Activated gamma-delta T cell (primary cell): Measurements from ENCODE around the gene FAM32A.

ENCODE experiments used
- DNase-seq: peaks from one replicate; lab custom pipeline; 2025; lab: John Stamatoyannopoulos, UW
- total RNA-seq, 2 donors: gene quantifications; one replicate each; lab custom pipeline; 2026; lab: John Stamatoyannopoulos, UW

Gene FAM32A
- 67.8 to 77.3 reads per million in 2 donors for total RNA-seq

DNA sequence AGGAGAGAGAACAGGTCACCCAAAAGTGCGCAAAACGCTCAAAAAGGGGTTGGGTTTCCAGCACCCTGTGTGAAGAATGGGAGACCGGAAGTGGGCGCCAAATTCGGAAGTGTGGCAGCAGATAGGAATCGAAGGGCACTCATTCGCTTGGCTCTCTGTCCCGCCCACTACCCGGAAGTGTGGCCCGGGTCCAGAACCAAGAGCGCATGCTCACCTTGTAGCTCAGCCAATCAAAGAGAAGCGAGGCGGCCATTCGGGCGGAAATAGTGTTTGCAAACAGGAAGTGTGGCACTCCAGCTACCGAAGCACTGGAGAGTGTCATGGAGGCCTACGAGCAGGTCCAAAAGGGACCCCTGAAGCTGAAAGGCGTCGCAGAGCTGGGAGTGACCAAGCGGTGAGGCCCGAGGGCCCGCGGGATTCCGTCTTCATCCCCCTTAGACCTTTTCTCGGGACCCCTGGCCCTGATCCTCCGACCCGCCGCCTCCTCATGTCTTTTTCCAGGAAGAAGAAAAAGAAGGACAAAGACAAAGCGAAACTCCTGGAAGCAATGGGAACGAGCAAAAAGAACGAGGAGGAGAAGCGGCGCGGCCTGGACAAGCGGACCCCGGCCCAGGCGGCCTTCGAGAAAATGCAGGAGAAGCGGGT, at the start of gene FAM32A:
Gene FAM32A (plus strand): TSS at position 288 of the 645 bp plus-strand sequence. CDS start 33 bp downstream, at position 321.
- peak; percentile 66 for DNase-seq

DNA sequence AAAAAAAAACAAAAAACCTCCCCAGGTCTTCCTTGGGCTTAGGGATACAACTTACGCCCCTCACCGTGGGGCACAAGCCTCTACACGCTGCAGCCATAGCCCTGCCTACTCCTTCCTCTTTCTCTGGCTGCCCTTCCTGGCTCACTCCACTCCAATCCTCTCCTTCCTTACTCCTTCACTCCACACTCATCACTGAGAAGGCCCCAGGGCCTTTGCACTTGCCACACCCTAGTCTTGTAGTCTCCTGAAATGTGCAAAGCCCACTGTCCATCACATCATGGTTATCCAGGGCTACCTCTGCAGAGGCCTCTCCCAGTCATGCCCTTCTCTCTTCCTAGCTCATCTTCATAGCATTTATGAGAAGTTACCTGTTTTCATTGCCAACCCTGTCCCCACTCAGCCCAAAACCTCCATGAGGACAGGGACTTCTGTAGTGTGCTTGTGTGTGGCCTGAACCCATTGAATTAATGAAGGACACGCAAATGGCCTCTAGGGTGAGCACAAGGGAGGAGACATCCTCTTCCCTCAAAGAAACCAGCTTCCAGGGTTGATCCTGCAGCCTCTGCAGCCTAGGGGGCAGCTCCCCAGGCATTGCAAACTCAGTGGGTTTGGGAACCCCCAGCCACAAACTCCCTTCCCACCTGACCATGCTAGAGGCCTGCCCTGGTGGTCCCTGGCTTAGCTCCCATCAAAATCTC, 49.6 kb upstream of the FAM32A start:
- DNase-seq = no peak

DNA sequence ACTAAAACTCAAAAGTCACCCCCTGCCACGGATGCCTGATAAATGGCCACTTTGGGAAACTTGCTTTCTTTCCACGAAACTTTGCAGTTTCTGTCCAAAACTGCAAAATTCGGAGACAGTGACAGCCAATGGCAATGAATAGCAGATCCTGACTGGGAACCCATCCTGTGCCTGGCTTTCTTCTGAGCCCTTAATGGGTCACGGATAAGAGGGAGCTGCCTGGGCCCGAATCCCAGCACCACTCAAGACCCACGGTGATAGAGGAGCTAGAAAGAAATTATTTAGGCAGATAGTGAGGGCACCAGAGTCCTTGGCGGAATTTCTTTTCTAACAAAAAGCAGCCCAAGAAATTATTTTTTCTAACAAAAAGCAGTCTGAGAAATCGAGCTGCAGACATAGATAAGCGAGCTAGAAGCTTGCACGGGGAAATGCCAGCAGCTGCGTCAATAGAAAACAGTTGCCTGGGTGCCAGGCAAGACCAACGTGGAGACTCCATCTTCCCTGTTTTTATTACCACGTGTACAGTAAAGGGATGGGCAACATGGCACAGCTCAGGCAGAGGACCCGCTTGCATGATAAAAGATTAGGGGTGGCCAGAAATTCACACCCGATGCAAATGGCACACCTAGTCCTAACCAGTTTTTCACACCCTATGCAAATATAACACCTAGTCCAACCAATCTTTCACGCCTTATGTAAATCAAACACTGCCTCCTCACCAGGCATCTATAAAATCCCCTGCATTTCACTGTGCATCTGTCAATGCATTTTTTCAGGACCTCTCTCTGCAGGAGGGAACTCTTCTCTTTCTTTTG, 48.8 kb upstream of the FAM32A start:
- DNase-seq = no peak

DNA sequence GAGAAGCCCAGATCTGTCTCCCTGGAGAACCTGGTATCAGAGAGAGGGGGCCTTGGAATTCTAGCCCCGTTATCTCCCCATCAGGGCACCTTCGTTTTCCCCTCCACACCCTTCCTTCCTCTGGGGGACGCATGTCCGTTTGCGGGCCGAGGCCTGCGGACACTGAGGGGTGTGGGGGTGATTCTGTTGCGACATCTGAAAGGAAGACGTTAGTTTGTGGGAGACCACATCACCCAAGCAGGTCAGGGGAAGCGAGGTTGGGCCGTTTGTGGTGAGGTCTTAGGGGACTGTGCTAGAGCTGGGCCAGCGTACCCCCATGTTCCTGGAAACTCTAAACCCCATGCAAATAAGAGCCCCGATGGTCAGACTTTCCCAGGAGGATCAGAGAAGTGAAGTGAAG, 45.5 kb upstream of the FAM32A start:
- DNase-seq = no peak

DNA sequence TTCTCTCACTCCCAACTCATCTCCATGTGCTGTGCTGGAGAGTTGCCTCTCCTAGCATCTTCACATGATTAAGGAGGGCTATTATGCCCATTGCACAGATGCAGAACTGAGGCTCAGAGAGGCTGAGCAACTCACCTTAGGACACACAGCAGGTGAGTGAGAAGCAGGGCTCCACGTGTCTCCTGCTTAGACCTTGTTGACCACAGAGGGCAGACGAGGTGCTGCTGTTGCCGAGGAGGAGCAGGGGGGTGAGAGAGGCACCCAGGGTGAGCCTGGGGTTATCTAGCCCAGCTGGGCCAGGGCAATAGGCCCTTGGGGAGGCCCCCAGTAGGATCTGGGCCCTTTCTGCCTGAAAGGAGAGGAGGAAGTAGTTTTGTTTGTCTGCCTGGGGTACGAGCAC, 44.2 kb upstream of the FAM32A start:
- DNase-seq = no peak

DNA sequence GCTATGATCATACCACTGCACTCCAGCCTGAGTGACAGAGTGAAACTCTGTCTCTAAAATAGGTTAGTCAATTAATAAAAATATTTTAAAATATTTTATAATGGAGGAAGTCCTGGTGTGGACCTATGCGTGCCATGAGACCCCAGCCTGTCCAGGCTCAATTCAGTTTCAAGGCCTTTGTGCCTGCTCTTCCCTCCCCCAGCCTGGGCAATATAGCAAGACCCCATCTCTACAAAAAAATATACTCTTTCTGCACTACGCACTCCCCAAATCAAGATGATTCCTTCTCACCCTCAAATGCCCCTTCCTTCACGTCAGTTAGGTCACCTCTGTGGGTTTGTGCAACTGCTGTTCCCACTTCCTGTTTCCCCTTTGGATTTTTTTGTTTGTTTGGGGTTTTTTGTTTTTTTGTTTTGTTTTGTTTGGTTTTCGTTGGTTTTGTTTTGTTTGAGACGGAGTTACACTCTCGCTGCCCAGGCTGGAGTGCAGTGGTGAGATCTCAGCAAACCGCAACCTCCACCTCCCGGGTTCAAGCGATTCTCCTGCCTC, 43.1 kb upstream of the FAM32A start:
- no peak for DNase-seq

DNA sequence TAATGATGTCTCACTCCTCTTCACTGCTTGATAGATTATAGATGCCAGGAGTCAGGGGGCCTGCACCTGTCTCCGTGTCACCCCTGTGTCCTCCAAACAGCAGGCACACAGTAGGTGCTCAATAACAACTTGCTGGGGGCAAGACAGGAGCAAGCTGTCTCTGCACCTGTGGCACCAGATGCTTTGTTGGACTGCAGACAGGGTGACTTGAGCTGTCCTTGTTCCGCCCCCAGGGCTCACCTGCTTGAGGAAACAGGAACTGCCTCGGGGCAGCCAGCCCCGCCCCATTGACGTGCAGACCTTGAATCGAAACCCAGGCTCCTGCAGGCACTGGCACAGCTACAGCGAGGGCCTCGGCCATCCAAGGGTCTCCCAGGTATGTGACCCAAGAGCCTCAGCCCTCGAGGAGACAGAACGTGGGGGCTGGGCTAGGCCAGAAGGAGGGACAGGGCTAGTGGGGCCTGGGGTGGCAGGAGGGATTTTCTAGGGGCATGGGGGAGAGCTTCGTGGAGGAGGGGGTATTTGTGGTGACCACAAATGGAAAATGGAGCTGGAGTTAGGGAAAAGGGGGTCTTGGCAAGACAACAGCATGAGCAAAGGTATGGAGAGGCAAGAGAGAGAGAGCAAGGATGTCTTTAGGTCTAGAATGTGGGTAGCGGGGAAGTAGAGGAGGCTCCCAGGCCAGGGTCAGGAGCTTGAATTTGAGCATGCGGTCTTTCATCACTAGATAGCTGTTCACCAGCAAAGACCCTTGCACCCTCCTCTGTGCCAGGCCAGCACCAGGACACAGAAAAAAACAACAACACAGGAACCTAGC, 41.6 kb upstream of the FAM32A start, which contains the start of gene HSH2D:
Gene HSH2D (plus strand): TSS at position 287 of the 817 bp plus-strand sequence. CDS start 5,066 bp downstream, outside the sequence.
- DNase-seq = peak; percentile 38

DNA sequence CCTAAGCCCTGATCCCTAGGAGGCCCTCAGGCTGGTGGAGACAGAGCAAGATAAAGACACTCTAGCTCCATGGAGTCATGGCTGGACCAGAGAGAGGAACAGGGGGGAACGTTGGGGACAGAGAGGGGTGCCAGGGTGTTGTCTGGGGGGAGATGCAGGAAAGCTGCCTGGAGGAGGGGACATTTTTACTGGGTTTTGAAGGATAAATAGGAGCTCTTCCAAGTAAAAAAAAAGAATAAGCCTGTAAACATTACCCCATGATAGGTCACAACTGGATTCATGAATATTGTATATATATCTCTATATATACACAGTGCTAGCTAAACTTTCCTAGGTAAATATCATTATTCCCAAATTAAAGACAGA, 41.0 kb upstream of the FAM32A start:
- DNase-seq = no peak

DNA sequence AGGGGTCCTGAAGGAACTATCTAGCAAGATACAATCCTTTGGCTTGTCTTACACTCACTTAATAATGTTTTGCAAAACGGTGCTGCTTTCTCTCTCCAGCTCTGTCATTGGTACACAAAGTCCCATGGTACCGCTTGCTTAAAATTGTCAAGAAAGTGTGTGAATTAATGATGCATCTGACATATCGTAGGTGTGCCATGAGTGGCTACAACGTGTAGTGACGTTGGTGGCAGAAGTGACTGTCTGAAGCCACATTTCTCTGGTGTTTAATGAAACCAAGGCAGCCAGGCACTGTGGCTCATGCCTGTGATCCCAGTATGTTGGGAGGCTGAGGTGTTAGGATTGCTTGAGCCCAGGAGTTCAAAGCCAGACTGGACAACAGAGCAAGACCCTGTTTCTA, 39.1 kb upstream of the FAM32A start:
- no peak for DNase-seq

DNA sequence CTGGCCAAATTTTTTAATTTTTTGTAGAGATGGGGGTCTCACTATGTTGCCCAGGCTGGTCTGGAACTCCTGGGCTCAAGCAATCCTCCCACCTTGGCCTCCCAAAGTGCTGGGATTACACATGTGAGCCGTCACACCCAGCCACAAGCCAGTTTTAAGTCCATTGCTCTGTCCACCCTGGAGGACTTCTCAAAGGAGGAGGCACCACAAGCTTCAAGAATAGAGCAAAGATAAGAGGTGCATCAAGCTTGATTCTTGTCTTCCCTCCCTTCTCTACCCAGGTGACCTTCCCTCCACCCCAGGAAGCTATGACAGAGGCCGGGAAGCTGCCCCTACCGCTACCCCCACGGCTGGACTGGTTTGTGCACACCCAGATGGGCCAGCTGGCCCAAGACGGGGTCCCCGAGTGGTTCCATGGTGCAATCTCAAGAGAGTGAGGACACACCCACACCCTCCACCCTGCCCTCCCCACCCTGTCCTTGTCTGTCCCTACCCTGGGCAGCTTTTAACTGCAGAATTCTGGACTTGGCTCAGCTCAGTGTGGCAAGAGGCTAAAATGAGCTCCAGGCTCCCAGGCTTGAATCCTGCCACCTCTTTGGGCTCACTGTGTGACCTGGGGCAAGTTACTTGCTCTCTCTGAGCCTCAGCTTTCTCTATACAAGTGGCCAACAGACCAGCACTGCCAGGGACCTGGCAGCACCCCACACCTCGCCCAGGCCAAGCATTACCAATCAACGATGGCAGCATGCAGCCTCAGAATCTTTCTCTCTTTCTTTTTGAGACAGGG, 36.6 kb upstream of the FAM32A start:
- no peak for DNase-seq

DNA sequence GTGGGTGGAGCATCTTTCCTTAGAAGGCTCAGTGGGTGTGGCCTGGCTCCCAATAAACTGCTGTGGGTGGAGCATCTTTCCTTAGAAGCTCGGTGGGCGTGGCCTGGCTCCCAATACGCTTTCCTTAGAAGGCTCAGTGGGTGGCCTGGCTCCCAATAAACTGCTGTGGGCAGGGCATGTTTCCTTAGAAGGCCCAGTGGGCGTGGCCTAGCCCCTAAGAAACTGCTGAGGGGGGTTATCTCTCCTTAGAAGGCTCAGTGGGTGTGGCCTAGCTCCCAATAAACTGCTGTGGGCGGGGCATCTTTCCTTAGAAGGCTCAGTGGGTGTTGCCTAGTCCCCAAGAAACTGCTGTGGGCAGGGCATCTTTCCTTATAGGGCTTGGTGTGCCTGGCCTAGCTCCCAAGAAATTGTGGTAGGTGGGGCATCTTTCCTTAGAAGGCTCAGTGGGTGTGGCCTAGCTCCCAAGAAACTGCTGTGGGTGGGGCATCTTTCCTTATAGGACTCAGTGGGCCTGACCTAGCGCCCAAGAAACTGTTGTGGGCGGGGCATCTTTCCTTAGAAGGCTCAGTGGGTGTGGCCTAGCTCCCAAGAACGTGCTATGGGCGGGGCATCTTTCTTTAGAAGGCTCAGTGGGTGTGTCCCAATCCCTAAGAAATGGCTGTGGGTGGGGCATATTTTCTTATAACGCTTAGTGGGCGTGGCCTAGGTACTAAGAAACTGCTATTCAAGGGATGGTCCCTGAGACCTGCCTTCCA, 31.5 kb upstream of the FAM32A start:
- no peak for DNase-seq

DNA sequence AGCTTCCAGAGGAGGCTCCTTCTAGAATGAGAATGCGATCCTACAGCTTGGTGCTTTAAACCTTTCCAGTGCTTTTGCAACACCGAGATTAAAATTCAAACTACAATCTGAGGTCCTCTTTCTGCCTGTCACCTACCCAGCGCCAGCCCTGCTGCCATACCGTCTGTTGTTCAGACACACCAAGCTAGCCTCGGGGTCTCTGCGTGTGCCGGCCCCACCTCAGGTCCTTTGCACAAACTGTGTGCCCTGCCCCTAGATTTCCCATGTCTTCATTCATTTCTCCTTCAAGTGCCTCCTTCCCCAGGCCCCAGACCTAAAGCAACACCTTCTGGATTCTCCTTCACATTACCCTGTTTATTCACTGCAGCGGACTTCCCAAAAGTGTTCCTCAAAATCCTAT, 30.7 kb upstream of the FAM32A start:
- no peak for DNase-seq

DNA sequence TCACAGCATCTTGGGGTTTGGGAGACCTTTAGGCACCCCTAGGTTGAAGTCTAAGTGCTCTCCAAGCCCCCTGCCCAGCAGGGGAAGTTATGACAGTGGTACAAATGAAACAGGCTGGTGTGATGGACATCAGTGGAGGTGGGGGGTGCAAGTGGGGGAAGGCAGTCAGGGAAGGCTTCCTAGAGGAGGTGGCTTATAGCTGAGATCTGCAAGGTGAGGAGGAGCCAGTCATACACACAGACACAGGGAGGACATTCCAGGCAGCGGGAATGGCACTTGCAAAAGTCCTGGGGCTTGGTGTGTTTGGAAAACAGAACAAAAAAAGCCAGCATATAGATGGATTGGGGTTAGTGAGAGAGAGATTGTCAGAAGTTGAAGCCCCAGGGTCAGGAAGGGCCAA, 30.1 kb upstream of the FAM32A start:
- no peak for DNase-seq

DNA sequence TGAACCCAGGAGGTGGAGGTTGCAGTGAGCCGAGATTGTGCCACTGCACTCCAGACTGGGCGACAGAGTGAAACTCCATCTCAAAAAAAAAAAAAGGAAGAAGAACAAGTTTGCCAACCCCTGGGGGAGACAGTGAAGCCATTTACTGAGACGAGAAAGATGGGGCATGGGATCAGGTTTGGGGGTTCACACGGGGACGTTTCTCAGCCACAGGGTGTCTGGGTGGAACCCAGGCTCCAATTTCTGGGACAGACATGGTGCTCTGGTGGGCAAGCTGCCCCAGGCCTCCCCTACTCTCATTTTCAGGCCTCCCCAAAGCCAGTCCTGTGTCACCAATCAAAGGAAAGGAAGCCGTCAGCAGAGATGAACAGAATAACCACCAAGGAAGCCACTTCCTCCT, 28.3 kb upstream of the FAM32A start:
- no peak for DNase-seq

DNA sequence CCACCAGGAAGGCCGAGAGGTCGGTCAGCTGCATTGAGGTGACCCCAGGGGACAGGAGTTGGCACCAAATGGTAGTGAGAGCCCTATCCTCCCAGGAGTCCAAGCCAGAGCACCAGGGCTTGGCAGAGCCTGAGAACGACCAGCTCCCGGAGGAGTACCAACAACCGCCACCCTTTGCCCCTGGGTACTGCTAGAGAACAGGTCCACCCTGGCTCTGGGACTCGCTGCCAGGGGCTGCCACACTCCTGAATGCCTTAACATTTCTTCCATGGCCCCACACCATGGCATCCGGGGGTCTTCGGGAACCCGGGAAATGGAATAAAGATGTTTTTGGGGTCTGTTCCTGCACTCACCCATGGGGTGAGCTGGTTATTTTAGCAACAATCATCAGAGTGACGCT, 27.6 kb upstream of the FAM32A start:
- no peak for DNase-seq

DNA sequence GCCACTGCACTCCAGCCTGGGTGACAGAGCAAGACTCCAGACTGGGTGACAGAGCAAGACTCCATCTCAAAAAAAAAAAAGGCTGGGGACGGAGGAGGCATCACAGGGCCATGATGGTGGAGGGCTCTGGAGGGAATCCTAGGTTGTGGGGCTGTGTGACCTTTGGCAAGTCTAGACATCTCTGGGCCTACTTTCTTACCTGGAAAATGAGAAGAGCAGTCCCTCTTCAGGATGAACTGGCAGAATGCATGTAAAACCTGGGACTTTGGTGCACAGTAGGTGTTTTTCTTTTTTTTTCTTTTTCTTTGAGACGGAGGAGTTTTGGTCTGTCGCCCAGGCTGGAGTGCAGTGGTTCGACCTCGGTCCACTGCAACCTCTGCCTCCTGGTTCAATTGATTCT, 25.6 kb upstream of the FAM32A start:
- DNase-seq = no peak

DNA sequence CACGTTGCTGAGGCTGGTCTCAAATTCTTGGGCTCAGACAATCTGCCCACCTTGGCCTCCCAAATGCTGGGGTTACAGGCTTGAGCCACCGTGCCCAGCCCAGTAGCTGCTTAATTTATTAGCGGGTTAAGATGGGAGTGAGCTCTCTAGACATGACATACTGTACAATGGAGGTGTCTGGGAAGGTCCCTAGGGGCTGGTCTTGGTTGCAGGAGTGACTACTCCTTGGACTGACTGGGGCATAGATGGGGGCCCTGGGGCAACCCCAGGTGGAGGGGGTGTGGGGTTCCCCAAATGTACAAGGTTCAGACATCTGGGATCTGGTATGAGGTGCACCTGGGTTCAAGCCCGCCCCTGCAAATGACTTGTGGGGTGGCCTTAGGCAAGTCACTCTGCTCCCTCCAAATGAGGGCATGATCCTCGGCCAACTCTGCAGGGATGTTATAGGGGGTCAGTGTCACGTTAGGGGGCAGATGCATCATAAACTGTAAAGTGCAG, 24.7 kb upstream of the FAM32A start:
- no peak for DNase-seq

DNA sequence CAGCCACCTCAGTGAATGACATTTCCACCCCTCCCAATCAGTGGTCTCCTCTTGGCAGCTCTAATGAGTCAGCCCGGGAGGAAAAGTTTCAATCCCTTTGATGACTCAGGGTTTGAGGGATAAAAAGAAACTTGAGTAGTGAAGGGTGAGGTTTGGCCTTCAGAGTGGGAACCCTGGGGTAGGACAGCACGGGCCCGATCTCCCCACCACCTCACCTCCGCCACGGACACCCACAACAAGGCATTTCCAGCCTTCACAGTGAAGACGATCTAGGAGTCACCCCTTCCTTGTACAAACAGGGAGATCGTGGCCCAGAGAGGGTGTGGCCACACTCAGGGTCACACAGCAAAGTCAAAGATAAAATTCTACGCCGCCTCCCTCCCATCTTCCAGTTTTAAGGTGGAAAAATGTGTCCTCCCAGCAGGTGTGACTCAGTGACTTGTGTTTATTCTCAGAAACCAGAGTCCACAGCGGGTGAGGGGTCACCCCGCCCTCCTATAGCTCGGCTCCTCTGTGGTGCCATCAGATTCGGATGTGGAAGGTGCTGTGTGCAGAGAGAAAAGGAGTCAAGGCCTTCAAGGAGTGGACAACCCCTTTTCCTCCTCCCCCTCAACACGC, 24.2 kb upstream of the FAM32A start:
- DNase-seq = no peak

DNA sequence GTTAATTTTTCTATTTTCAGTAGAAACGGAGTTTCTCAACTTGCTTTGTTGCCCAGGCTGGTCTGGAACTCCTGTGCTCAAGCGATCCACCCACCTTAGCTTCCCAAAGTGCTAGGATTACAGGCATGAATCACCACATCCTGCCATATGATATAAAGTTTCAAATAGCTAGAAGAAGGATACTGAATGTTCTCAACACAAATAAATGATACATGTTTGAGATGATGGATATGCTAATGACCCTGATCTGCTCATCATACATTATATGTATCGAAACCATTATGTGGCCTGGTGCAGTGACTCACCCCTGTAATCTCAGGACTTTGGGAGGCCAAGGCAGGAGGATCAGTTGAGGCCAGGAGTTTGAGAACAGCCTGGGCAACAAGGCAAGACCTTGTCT, 23.4 kb upstream of the FAM32A start:
- DNase-seq = no peak
